ENCODE measurements around the gene PKHD1. TPM values are rescaled to one million over a fixed set of nuclear protein-coding genes. Genes with fewer than 3 reads are reported as not detected.

PKHD1 gene
- total and polyA plus RNA-seq, 12 donors, result 0.03 to 0.22 (median 0.09) TPM; not detected in 3

- H3K4me1 ChIP-seq (replicated peaks in 1 of 2), result no peaks in the 10 kb centered on the region
- no peaks in the 10 kb centered on the region for H3K27me3 ChIP-seq
- 53 to 81% (median 72%) methylated on average over 1 of the region's 1 CpG for WGBS, 4 donors
- no peak overlapping the region for H3K27ac ChIP-seq
- H3K9me3 ChIP-seq (replicated peaks in 1 of 3), result no peaks in the 10 kb centered on the region
- no peak overlapping the region for H3K4me3 ChIP-seq
- intact Hi-C loops (cut with DNase I), result no loop called here
- no peak for TF ChIP-seq POLR2A (IDR thresholded peaks at IDR 0.05)
- TF ChIP-seq CTCF (IDR thresholded peaks at IDR 0.05), result no peak
- DNase-seq, result no peak
- H3K36me3 ChIP-seq (replicated peaks in 1 of 2), result no peaks in the 10 kb centered on the region
Observed at GRCh38 chr6:51571168-51571567, 516.2 kb downstream of the PKHD1 start.

- Histone ChIP-seq H3K36me3 (replicated peaks in 1 of 2) (no peaks in the 10 kb centered on the region), H3K9me3 (replicated peaks in 1 of 3) (no peaks in the 10 kb centered on the region), H3K27me3 (no peaks in the 10 kb centered on the region), H3K4me3 (no peak overlapping the region), H3K27ac (no peak overlapping the region), H3K4me1 (replicated peaks in 1 of 2) (no peaks in the 10 kb centered on the region)
- TF ChIP-seq POLR2A (IDR thresholded peaks at IDR 0.05) (no peak), CTCF (IDR thresholded peaks at IDR 0.05) (no peak)
- intact Hi-C loops (cut with DNase I), result no loop called here
- WGBS, 4 donors, result 65 to 78% (median 68%) methylated on average over 5 of the region's 5 CpGs
- no peak for DNase-seq
Observed at GRCh38 chr6:51570168-51570921, 517.1 kb downstream of the PKHD1 start.

GRCh38 chr6:51569594-51569993 is 517.8 kb downstream of the PKHD1 start:
- DNase-seq, result no peak
- TF ChIP-seq POLR2A (IDR thresholded peaks at IDR 0.05), result no peak
- no peak for TF ChIP-seq CTCF (IDR thresholded peaks at IDR 0.05)
- Histone ChIP-seq H3K4me1 (replicated peaks in 1 of 2) (no peaks in the 10 kb centered on the region), H3K27me3 (no peaks in the 10 kb centered on the region), H3K9me3 (replicated peaks in 1 of 3) (no peaks in the 10 kb centered on the region), H3K27ac (no peak overlapping the region), H3K36me3 (replicated peaks in 1 of 2) (no peaks in the 10 kb centered on the region), H3K4me3 (no peak overlapping the region)
- intact Hi-C loops (cut with DNase I), result no loop called here
- 72 to 95% (median 89%) methylated on average over 1 of the region's 1 CpG for WGBS, 4 donors

GRCh38 chr6:51568771-51569170 is 518.6 kb downstream of the PKHD1 start:
- 65 to 69% (median 67%) methylated on average over 2 of the region's 2 CpGs for WGBS, 4 donors
- H3K4me1 ChIP-seq (replicated peaks in 1 of 2), result no peaks in the 10 kb centered on the region
- no peaks in the 10 kb centered on the region for H3K36me3 ChIP-seq (replicated peaks in 1 of 2)
- no peaks in the 10 kb centered on the region for H3K27me3 ChIP-seq
- TF ChIP-seq POLR2A (IDR thresholded peaks at IDR 0.05) (no peak), CTCF (IDR thresholded peaks at IDR 0.05) (no peak)
- H3K27ac ChIP-seq, result no peak overlapping the region
- H3K9me3 ChIP-seq (replicated peaks in 1 of 3), result no peaks in the 10 kb centered on the region
- DNase-seq, result no peak
- intact Hi-C loops (cut with DNase I), result no loop called here
- H3K4me3 ChIP-seq, result no peak overlapping the region

Measured in adrenal gland (tissue), 12 donors.